ENCODE results near the gene RHBDD1.
A peak's percentile ranks its signal among the peaks of the same experiment; 100 is the strongest.

The RHBDD1 gene

DNA sequence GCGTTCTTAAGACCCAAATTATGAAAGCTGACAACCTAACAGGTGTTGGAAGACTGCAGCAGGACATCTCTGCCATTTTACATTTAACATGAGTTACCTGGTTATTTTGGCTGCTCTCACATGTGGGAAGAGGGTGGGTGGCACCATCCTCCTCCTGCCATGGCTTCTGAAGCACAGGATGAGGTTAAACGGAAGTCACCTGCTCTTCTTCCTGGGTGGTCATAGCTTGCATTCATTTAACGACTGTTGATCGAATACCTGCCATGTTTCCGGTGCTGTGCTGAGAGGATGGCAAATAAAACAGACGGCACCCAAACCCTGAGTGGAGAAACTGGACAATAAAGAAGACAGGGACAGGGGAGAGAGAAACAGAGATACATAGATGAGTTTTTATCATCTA lies 118.0 kb downstream of the RHBDD1 start:
- H3K4me3 ChIP-seq (ENCODE audit: control insufficient read depth, low read depth, low read length): no peak overlapping the region
- no peak for DNase-seq (ENCODE audit: low read depth)
- TF ChIP-seq, protein P1, sequence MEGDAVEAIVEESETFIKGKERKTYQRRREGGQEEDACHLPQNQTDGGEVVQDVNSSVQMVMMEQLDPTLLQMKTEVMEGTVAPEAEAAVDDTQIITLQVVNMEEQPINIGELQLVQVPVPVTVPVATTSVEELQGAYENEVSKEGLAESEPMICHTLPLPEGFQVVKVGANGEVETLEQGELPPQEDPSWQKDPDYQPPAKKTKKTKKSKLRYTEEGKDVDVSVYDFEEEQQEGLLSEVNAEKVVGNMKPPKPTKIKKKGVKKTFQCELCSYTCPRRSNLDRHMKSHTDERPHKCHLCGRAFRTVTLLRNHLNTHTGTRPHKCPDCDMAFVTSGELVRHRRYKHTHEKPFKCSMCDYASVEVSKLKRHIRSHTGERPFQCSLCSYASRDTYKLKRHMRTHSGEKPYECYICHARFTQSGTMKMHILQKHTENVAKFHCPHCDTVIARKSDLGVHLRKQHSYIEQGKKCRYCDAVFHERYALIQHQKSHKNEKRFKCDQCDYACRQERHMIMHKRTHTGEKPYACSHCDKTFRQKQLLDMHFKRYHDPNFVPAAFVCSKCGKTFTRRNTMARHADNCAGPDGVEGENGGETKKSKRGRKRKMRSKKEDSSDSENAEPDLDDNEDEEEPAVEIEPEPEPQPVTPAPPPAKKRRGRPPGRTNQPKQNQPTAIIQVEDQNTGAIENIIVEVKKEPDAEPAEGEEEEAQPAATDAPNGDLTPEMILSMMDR (conservative IDR thresholded peaks at IDR 0.05; ENCODE audit: control insufficient read depth, insufficient read depth, low read depth, low read length): no peak

DNA sequence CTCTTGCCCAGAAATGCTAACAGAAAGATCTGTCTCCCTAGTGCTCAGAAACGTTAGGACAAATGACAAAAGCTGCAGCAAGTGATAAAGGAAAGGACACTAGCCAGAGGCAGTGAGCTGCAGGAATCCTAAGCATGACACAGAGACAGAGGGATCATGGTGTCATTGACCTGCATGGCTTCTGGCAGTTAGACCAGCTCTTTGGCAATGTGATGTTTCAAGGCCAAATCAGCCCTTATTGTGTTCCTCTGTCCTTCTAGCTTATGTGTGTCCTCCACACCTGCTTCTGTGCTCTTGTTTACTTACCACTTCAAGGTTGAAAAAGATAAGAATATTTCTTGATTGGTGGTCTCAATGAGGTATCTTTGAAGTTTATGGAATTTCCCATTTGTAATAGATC lies 120.8 kb downstream of the RHBDD1 start:
- no peak overlapping the region for H3K4me3 ChIP-seq (ENCODE audit: control insufficient read depth, low read depth, low read length)
- TF ChIP-seq, protein P1 (conservative IDR thresholded peaks at IDR 0.05; ENCODE audit: control insufficient read depth, insufficient read depth, low read depth, low read length): no peak
- no peak for DNase-seq (ENCODE audit: low read depth)

DNA sequence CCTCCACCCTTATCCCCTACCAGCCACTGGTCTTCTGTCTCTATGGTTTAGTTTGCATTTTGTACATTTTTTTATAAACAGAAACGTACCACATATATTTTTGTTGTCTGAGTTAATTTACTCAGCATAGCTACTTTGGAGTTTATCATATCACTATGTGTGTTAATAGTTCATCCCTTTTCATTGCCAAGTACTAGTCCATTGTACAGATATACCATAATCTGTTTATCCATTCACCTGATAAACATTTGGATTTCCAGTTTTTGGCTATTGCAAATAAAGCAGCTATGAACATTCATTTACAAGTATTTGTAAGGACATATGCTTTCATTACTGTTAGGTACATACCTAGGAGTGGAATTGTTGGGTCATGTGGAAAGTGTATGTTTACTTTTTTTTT lies 123.6 kb downstream of the RHBDD1 start:
- no peak overlapping the region for H3K4me3 ChIP-seq (ENCODE audit: control insufficient read depth, low read depth, low read length)
- TF ChIP-seq, protein P1 (conservative IDR thresholded peaks at IDR 0.05; ENCODE audit: control insufficient read depth, insufficient read depth, low read depth, low read length): no peak
- no peak for DNase-seq (ENCODE audit: low read depth)

DNA sequence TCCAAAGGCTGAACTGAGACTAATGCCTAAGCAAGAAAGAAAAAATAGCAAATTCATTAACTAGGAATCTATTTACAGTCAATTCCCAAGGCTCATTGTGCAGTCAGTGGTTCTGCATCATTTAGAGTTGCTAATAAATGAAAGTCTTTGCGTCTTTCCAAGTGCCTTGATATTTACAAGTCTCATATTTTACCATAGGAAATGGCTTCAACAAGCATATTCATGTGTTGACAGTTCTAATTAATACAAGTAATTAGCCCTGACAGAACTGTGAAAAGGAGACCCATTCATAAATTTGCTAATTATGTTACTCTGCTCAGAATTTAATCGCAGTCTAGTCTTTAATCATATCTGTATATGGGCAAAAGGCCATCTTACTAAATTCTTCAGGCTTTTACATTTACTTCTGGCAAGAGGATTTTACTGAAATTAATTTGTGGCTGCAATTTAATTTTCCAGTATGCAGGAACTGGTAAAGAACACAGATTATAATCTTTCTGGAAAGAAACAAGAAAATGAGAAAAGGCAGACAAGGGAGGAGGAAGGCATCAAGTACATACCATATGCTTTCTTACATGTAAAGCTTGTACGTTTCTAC lies 126.4 kb downstream of the RHBDD1 start:
- no peak overlapping the region for H3K4me3 ChIP-seq (ENCODE audit: control insufficient read depth, low read depth, low read length)
- DNase-seq (ENCODE audit: low read depth): no peak
- TF ChIP-seq, protein P1 (conservative IDR thresholded peaks at IDR 0.05; ENCODE audit: control insufficient read depth, insufficient read depth, low read depth, low read length): no peak

DNA sequence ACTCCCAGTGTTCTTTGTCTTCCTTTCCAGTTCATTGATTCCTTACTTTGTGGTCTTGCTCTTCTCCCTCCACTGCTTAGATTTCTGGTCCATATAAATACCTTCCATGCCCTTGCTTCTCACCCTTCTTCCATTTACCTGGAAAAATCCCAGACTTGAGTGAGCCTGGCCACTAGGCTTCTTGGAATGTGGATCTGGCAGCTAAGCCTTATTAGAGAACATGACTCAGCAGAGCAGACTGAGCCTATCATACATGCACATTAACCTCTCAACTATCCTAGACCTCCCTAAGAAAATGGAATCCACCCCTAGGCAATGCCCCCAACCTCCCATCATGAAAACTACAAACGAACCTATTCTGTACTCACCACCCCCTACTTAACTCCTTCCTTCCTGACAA lies 127.7 kb downstream of the RHBDD1 start:
- peak; percentile 72 for DNase-seq (ENCODE audit: low read depth)
- TF ChIP-seq, protein P1 (conservative IDR thresholded peaks at IDR 0.05; ENCODE audit: control insufficient read depth, insufficient read depth, low read depth, low read length): no peak
- H3K4me3 ChIP-seq (ENCODE audit: control insufficient read depth, low read depth, low read length): no peak overlapping the region

DNA sequence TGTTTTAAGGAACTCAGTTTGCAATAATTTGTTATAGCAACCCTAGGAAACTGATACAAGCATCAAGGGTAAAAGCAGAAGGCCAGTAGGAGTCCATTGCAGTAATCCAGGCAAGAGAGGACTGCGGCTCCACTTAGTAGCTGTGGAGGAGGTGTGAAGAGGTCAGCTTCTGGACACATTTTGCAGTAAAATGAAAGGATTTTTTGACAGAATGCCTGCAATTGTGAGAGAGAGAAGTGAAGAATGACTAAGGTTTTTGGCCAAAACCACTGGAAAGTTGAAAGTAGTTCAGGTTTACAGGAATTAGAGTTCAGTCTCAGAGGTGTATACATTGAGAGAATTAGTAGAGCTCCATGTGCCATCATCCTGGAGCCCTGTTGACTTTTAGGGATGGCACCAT lies 129.5 kb downstream of the RHBDD1 start:
- TF ChIP-seq, protein P1 (conservative IDR thresholded peaks at IDR 0.05; ENCODE audit: control insufficient read depth, insufficient read depth, low read depth, low read length): no peak
- H3K4me3 ChIP-seq (ENCODE audit: control insufficient read depth, low read depth, low read length): no peak overlapping the region
- no peak for DNase-seq (ENCODE audit: low read depth)
